GM18508 (cell line): ENCODE measurements around the gene TANC1.
"Not testable (repeated sequence)": the region's sequence is repeated elsewhere in the genome, so short reads cannot be mapped to it uniquely, and the experiment has no call there.

Source experiments
- ATAC-seq: cut with Tn5 transposase; IDR thresholded peaks from one replicate; pipeline ENCODE4 v1.9.1; 2021; ENCODE audit warnings: moderate number of reproducible peaks; ENCODE audit not compliant: insufficient read depth, unreplicated experiment

The TANC1 gene

GRCh38 chr2:159131267-159131913, 162.9 kb downstream of the TANC1 start:
- no peak for ATAC-seq

- ATAC-seq = no peak
Measured at GRCh38 chr2:159131914-159132281, 163.5 kb downstream of the TANC1 start.

- ATAC-seq = no peak
Measured at GRCh38 chr2:159133797-159134196, 165.4 kb downstream of the TANC1 start.

- ATAC-seq = no peak
Measured at GRCh38 chr2:159134979-159135378, 166.5 kb downstream of the TANC1 start.

- no peak for ATAC-seq
Measured at GRCh38 chr2:159136391-159136790, 168.0 kb downstream of the TANC1 start.

DNA sequence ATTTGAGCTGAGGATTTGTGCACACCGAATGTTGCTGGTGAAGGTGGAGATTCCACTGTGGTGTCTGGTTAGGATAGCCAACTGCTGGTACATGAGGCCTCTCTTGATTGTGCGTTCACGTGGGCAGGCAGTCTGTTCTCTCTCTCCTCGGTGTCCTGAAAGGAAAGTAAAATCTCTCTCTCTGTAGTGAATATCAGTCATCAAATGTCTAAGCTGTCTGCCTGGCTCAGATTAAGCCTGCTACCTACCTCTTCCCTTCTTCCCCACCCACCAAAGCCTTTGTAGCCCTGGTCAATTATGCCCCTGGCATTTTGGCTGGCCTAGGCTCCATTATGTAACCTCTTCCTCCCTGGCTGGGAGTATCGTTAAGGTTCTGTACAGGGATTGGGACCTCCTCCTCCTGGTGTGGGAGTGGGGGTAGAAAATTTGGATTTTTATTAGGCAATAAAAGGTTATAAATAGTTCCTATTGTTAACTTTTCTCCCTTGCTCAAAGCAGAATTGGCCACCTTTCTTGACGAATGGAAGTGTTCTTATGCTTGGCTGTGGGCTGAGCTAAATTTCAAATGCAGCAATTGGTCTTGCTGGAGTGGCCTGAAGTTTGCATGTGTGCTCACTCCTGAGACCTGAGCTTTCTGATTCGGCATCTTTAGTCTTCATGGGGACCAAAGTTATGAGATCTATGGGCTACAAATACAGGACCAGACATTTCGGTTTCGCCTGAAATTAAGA, 169.2 kb downstream of the TANC1 start:
- no peak for ATAC-seq

- no peak for ATAC-seq
Measured at GRCh38 chr2:159138642-159139182, 170.3 kb downstream of the TANC1 start.

- ATAC-seq = no peak
Measured at GRCh38 chr2:159139216-159139933, 170.9 kb downstream of the TANC1 start.

DNA sequence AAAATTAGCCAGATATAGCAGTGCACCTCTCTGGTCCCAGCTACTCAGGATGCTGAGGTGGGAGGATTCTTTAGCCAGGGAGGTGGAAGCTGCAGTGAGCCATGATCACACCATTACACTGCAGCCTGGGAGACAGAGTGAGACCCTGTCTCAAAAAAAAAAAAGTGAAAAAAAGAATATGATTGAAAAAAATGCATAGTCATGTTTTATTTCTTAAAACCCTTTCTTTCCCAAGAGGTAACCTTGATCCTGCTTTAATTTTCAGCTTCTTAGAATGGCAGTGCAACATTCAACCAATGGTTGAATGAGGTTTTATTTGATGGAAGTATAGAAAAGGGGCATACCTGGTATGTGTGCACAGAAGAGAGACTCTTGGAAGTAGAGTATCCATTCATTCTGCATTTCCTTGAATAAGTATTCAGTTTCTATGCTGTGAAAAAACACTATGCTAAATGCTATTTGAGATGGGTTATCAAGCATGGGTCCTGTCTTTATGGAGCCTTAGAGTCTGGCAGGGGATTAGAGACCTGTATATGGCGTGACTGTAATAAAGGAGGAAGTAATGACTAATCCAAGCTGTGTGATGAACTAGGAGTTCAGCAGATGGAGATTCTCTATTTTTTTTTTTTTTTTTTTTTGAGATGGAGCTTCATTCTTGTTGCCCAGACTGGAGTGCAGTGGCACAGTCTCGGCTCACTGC, 171.8 kb downstream of the TANC1 start:
- no peak for ATAC-seq

DNA sequence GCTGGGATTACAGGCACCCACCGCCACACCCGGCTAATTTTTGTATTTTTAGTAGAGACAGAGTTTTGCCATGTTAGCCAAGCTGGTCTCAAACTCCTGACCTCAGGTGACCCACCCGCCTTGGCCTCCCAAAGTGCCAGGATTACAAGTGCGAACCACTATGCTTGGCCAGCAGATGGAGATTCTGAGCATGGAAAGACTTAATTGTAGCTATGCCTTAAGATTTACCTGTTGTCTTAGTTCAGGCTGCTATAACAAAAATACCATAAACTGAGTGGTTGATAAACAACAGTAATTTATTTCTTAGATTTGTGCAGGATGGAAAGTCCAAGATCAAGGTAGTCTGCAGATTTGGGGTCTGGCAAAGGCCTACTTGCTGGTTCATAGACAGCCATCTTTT, 172.4 kb downstream of the TANC1 start:
- ATAC-seq = not testable (repeated sequence)

- peak; percentile 47 for ATAC-seq
Measured at GRCh38 chr2:159144776-159145614, 176.6 kb downstream of the TANC1 start.

GRCh38 chr2:159145745-159146354, 177.4 kb downstream of the TANC1 start:
- ATAC-seq = no peak

GRCh38 chr2:159146996-159147666, 178.7 kb downstream of the TANC1 start:
- ATAC-seq = no peak

GRCh38 chr2:159147690-159148089, 179.2 kb downstream of the TANC1 start:
- ATAC-seq = no peak

GRCh38 chr2:159148901-159149300, 180.5 kb downstream of the TANC1 start:
- ATAC-seq = no peak

GRCh38 chr2:159149747-159150146, 181.3 kb downstream of the TANC1 start:
- no peak for ATAC-seq

- ATAC-seq = no peak
Measured at GRCh38 chr2:159150280-159150746, 181.9 kb downstream of the TANC1 start.
